K562 (cell line): ENCODE measurements around the gene SH3GL3. TPM values are rescaled to one million over a fixed set of nuclear protein-coding genes. Genes with fewer than 3 reads are reported as not detected.
A peak's percentile ranks its signal among the peaks of the same experiment; 100 is the strongest.

Experiments used
- ATAC-seq: fragments of 200-7000 bp; cut with Tn5 transposase; 3 replicates; pipeline ENCODE4 v1.9.1; 2020; ENCODE audit warnings: moderate library complexity
- BruUV-seq: library from RNA; stranded (reverse); fragments of 400-500 nt; replicated peaks from 2 replicates; lab custom pipeline; 2021; lab: Mats Ljungman, UMichigan
- CTCF ChIA-PET: fragments of 300-600 bp; formaldehyde crosslinking; extraction: SDS; loops from one replicate; lab custom pipeline; 2021; ENCODE audit warnings: low intra/inter-chr PET ratio; lab: Yijun Ruan, JAX
- POLR2A ChIA-PET: fragments of 300-600, 350-650 bp; sonication (Branson Sonifier 250); formaldehyde crosslinking; extraction: SDS; loops from one replicate; lab custom pipeline; 2021; ENCODE audit warnings: antibody characterized with exemption, inconsistent platforms; lab: Yijun Ruan, JAX
- DNase-seq, 4 experiments: peaks; one replicate each; pipeline versions ENCODE4 v3.0.0 to v3.0.0-alpha.2; 2011 to 2018; ENCODE audit warnings: low spot score in 3 of 4, mixed read lengths in 3 of 4; ENCODE audit errors: extremely low read depth in 1 of 4
- FAIRE-seq: peaks from 2 replicates; lab custom pipeline; 2011; peaks lifted over from hg19 to GRCh38; lab: Jason Lieb, UNC
- H2AFZ ChIP-seq: 2 replicates; pipeline ENCODE4 v1.6.0; 2011; ENCODE audit warnings: low read depth, low read length, control low read depth, inconsistent platforms
- H3K27ac ChIP-seq: fragments of 200-600 bp; 3 replicates; pipeline ENCODE4 v1.8.0; 2011; ENCODE audit warnings: low read depth, mild to moderate bottlenecking, control low read depth, inconsistent platforms, low read length, moderate library complexity, mixed read lengths; ENCODE audit errors: extremely low read depth
- H3K27me3 ChIP-seq, 2 experiments: fragments of 300-600 bp in 1 of 2; 2 replicates in 1 of 2; 3 replicates in 1 of 2; pipeline versions ENCODE4 v1.6.0 to v1.8.0; 2011; ENCODE audit warnings: inconsistent platforms in 2 of 2, low read length in 2 of 2, mild to moderate bottlenecking in 1 of 2, mixed read lengths in 1 of 2, moderate library complexity in 1 of 2; ENCODE audit not compliant: control insufficient read depth in 2 of 2, insufficient read depth in 2 of 2
- H3K36me3 ChIP-seq: fragments of 300-600 bp; 3 replicates; pipeline ENCODE4 v1.8.0; 2011; ENCODE audit warnings: mild to moderate bottlenecking, low read length, inconsistent platforms; ENCODE audit not compliant: control insufficient read depth, insufficient read depth
- H3K4me1 ChIP-seq, 2 experiments: fragments of 200-600 bp in 1 of 2; replicated peaks in 1 of 2; 2 replicates in 1 of 2; 3 replicates in 1 of 2; pipeline versions ENCODE4 v1.5.1 to v1.8.0; 2011; ENCODE audit warnings: inconsistent platforms in 2 of 2, low read length in 2 of 2, mild to moderate bottlenecking in 1 of 2, mixed read lengths in 1 of 2, moderate library complexity in 1 of 2; ENCODE audit not compliant: control insufficient read depth in 2 of 2, insufficient read depth in 2 of 2
- H3K4me2 ChIP-seq: 2 replicates; pipeline ENCODE4 v1.6.1; 2011; ENCODE audit warnings: low read length, control low read depth, inconsistent platforms, mixed read lengths; ENCODE audit not compliant: insufficient read depth
- H3K4me3 ChIP-seq: fragments of 200-600 bp; sonication (generic), shearing (Covaris generic); 2 replicates; pipeline ENCODE4 v1.5.1; 2016; ENCODE audit warnings: control low read depth, inconsistent platforms
- H3K79me2 ChIP-seq: fragments of 200-600 bp; 3 replicates; pipeline ENCODE4 v1.8.0; 2011; ENCODE audit warnings: low read length, inconsistent platforms; ENCODE audit not compliant: control insufficient read depth, insufficient read depth
- H3K9ac ChIP-seq, 2 experiments: 2 replicates each; pipeline versions ENCODE4 v1.6.0 to v1.6.1; 2011; ENCODE audit warnings: low read depth in 2 of 2, low read length in 2 of 2, control low read depth in 1 of 2, inconsistent platforms in 1 of 2, mild to moderate bottlenecking in 1 of 2, mixed read lengths in 1 of 2; ENCODE audit not compliant: insufficient read depth in 1 of 2
- H3K9me1 ChIP-seq: one replicate; pipeline ENCODE4 v1.6.0; 2011; ENCODE audit warnings: inconsistent platforms, mild to moderate bottlenecking, low read length, moderate library complexity; ENCODE audit not compliant: control insufficient read depth, insufficient read depth
- H3K9me3 ChIP-seq: replicated peaks from 2 replicates; pipeline ENCODE4 v1.5.1; 2011; ENCODE audit warnings: low read depth, low read length, inconsistent platforms; ENCODE audit not compliant: control insufficient read depth, insufficient read depth
- H4K20me1 ChIP-seq: replicated peaks from 2 replicates; pipeline ENCODE4 v1.6.1; 2011; ENCODE audit warnings: low read length, inconsistent platforms, mixed read lengths; ENCODE audit not compliant: control insufficient read depth, insufficient read depth
- KHSRP ChIP-seq: fragments of 450-650 bp; IDR thresholded peaks from 2 replicates; pipeline ENCODE4 v1.6.1; 2017
- KLF10 ChIP-seq: fragments of 250-450 bp; sonication (Bioruptor Pico); IDR thresholded peaks from 2 replicates; pipeline ENCODE4 v1.6.1; 2021; ENCODE audit warnings: matching md5 sums
- MAFG ChIP-seq: fragments of 450-650 bp; conservative IDR thresholded peaks from 2 replicates; pipeline ENCODE4 v1.6.1; 2016; ENCODE audit warnings: missing genetic modification characterization, missing compliant biosample characterization
- PHF20 ChIP-seq: fragments of 450-650 bp; IDR thresholded peaks from 2 replicates; pipeline ENCODE4 v1.6.1; 2018; ENCODE audit not compliant: partially characterized antibody
- SP1 ChIP-seq: sonication (generic); formaldehyde crosslinking; IDR thresholded peaks from 2 replicates; pipeline ENCODE4 v1.8.1; 2022; ENCODE audit warnings: mild to moderate bottlenecking, missing genetic modification reagents
- STAT5B ChIP-seq: fragments of 250-450 bp; sonication (Bioruptor Pico); IDR thresholded peaks from 2 replicates; pipeline ENCODE4 v1.8.0; 2021; ENCODE audit warnings: mild to moderate bottlenecking, inconsistent platforms
- ZC3H4 ChIP-seq: sonication (generic); formaldehyde crosslinking; IDR thresholded peaks from 2 replicates; pipeline ENCODE4 v1.9.0; 2021; ENCODE audit warnings: missing genetic modification reagents, borderline replicate concordance
- ZNF316 ChIP-seq: fragments of 450-650 bp; IDR thresholded peaks from 2 replicates; pipeline ENCODE4 v1.6.1; 2016
- WGBS: fragments of 100-300 bp; shearing (Covaris generic); methylation state at CpG from one replicate; pipeline ENCODE4 v1.1.6; 2016; ENCODE audit warnings: low coverage, mixed read lengths; ENCODE audit not compliant: insufficient coverage; ENCODE audit errors: missing lambda C conversion rate; 5-methylcytosine and 5-hydroxymethylcytosine counted together
- in situ Hi-C: fragments of 300-500 bp; cut with MboI; formaldehyde crosslinking; loops from 4 replicates; pipeline ENCODE4 v1.15.0; 2018; ENCODE audit warnings: inconsistent platforms, mixed read lengths
- intact Hi-C: fragments of 100-400 bp; cut with micrococcal nuclease; formaldehyde crosslinking; loops from 2 replicates; pipeline ENCODE4 v1.14.2; 2022
- polyA plus RNA-seq, 8 experiments: library from polyadenylated mRNA; depleted of rRNA in 4 of 8; stranded (reverse) in 5 of 8; unstranded in 3 of 8; fragments of >200 nt; fragmentation: Nextera tagmentation in 2 of 8; fragmentation: Illumina TruSeq in 1 of 8; extraction: Ambion mirVana in 2 of 8; extraction: Trizol in 1 of 8; gene quantifications; 2 replicates each; pipeline versions ENCODE4 v1.2.1 to v1.2.3, GENCODE V29; 2011 to 2014; ENCODE audit warnings: inconsistent platforms in 1 of 8, missing spikeins in 1 of 8
- total RNA-seq, 7 experiments: library from RNA; depleted of rRNA in 6 of 7; stranded (reverse); fragments of >200 nt in 6 of 7; fragmentation: Illumina TruSeq in 2 of 7; extraction: Trizol in 2 of 7; gene quantifications; 2 replicates each; pipeline versions ENCODE4 v1.2.1 to v1.2.3, GENCODE V29; 2011 to 2021; ENCODE audit warnings: low replicate concordance in 1 of 7
- TF ChIP-seq, protein P1 (sequence below), 2 experiments: fragments of 450-650 bp; IDR thresholded peaks; 2 replicates each; pipeline ENCODE4 v1.6.1; 2018; ENCODE audit warnings: mild to moderate bottlenecking in 2 of 2, low read depth in 1 of 2; ENCODE audit not compliant: partially characterized antibody in 2 of 2
- TF ChIP-seq, protein P2 (sequence below): fragments of 450-650 bp; IDR thresholded peaks from 2 replicates; pipeline ENCODE4 v1.6.1; 2017; ENCODE audit warnings: antibody characterized with exemption, mild to moderate bottlenecking
- TF ChIP-seq, protein P3 (sequence below): sonication (generic); formaldehyde crosslinking; IDR thresholded peaks from 2 replicates; pipeline ENCODE4 v1.8.0; 2023; ENCODE audit warnings: mild to moderate bottlenecking, missing genetic modification reagents

SH3GL3 gene
- total and polyA plus RNA-seq, 9 of the 15 experiments (the other 6 are each of a cell fraction or from before 2014, with no cell fraction given), result 3.9 to 16.0 (median 9.7) TPM

DNA sequence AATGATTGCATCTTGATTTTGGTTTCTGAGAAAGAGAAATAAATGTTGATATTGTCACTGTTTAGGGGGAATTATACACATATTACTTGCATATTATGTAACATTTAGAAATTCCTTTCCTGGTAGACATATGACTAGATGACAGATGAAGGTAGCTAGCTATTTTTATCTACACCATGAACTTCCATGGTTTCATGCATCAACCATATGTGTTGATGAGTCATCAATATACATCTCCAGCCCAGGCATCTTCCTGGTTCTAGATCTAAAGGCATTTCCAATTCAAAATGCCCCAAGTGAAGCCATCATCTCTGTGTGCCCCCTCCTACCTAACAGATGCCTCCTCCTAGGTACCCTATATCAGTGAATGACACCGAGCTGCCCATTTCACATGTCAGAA, 197.3 kb downstream of the SH3GL3 start:
- Histone ChIP-seq H3K4me1 (no peaks in the 10 kb centered on the region), H3K4me2 (no peak overlapping the region), H3K36me3 (no peaks in the 10 kb centered on the region), H3K27me3 (peaks cover 3 to 14% of the 10 kb centered on the region in 2 experiments; a peak in 4 of 5 replicates), H4K20me1 (no peaks in the 10 kb centered on the region), H3K9ac (no peak overlapping the region), H3K79me2 (no peaks in the 10 kb centered on the region), H3K27ac (no peak overlapping the region), H3K9me1 (no peaks in the 10 kb centered on the region), H3K4me3 (no peak overlapping the region), H3K9me3 (no peaks in the 10 kb centered on the region), H2AFZ (no peak overlapping the region)
- ATAC-seq (no peak), DNase-seq (no peak), FAIRE-seq (no peak)
- ChIA-PET CTCF (no interaction called here), POLR2A (no interaction called here)
- BruUV-seq, result no TSS peak
- in situ Hi-C loops, result no loop called here
- intact Hi-C loops, result no loop called here
- WGBS, result 7% methylated on average over 1 of the region's 1 CpG
- TF ChIP-seq SP1 (CRISPR knock-in tag) (no peak), KLF10 (CRISPR knock-in tag) (no peak), KHSRP (no peak), STAT5B (CRISPR knock-in tag) (no peak), ZNF316 (peak; percentile 51), PHF20 (no peak), ZC3H4 (CRISPR knock-in tag) (no peak), MAFG (tag) (0 out of 2 replicates have a peak, but pooled peaks have one; percentile 20)
- TF ChIP-seq, protein P1, sequence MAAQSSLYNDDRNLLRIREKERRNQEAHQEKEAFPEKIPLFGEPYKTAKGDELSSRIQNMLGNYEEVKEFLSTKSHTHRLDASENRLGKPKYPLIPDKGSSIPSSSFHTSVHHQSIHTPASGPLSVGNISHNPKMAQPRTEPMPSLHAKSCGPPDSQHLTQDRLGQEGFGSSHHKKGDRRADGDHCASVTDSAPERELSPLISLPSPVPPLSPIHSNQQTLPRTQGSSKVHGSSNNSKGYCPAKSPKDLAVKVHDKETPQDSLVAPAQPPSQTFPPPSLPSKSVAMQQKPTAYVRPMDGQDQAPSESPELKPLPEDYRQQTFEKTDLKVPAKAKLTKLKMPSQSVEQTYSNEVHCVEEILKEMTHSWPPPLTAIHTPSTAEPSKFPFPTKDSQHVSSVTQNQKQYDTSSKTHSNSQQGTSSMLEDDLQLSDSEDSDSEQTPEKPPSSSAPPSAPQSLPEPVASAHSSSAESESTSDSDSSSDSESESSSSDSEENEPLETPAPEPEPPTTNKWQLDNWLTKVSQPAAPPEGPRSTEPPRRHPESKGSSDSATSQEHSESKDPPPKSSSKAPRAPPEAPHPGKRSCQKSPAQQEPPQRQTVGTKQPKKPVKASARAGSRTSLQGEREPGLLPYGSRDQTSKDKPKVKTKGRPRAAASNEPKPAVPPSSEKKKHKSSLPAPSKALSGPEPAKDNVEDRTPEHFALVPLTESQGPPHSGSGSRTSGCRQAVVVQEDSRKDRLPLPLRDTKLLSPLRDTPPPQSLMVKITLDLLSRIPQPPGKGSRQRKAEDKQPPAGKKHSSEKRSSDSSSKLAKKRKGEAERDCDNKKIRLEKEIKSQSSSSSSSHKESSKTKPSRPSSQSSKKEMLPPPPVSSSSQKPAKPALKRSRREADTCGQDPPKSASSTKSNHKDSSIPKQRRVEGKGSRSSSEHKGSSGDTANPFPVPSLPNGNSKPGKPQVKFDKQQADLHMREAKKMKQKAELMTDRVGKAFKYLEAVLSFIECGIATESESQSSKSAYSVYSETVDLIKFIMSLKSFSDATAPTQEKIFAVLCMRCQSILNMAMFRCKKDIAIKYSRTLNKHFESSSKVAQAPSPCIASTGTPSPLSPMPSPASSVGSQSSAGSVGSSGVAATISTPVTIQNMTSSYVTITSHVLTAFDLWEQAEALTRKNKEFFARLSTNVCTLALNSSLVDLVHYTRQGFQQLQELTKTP (IDR thresholded peaks at IDR 0.05; ENCODE audit: low read depth in 1 of 2, partially characterized antibody in 2 of 2), result no peak
- TF ChIP-seq, protein P2, sequence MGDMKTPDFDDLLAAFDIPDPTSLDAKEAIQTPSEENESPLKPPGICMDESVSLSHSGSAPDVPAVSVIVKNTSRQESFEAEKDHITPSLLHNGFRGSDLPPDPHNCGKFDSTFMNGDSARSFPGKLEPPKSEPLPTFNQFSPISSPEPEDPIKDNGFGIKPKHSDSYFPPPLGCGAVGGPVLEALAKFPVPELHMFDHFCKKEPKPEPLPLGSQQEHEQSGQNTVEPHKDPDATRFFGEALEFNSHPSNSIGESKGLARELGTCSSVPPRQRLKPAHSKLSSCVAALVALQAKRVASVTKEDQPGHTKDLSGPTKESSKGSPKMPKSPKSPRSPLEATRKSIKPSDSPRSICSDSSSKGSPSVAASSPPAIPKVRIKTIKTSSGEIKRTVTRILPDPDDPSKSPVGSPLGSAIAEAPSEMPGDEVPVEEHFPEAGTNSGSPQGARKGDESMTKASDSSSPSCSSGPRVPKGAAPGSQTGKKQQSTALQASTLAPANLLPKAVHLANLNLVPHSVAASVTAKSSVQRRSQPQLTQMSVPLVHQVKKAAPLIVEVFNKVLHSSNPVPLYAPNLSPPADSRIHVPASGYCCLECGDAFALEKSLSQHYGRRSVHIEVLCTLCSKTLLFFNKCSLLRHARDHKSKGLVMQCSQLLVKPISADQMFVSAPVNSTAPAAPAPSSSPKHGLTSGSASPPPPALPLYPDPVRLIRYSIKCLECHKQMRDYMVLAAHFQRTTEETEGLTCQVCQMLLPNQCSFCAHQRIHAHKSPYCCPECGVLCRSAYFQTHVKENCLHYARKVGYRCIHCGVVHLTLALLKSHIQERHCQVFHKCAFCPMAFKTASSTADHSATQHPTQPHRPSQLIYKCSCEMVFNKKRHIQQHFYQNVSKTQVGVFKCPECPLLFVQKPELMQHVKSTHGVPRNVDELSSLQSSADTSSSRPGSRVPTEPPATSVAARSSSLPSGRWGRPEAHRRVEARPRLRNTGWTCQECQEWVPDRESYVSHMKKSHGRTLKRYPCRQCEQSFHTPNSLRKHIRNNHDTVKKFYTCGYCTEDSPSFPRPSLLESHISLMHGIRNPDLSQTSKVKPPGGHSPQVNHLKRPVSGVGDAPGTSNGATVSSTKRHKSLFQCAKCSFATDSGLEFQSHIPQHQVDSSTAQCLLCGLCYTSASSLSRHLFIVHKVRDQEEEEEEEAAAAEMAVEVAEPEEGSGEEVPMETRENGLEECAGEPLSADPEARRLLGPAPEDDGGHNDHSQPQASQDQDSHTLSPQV, result no peak
- TF ChIP-seq, protein P3, sequence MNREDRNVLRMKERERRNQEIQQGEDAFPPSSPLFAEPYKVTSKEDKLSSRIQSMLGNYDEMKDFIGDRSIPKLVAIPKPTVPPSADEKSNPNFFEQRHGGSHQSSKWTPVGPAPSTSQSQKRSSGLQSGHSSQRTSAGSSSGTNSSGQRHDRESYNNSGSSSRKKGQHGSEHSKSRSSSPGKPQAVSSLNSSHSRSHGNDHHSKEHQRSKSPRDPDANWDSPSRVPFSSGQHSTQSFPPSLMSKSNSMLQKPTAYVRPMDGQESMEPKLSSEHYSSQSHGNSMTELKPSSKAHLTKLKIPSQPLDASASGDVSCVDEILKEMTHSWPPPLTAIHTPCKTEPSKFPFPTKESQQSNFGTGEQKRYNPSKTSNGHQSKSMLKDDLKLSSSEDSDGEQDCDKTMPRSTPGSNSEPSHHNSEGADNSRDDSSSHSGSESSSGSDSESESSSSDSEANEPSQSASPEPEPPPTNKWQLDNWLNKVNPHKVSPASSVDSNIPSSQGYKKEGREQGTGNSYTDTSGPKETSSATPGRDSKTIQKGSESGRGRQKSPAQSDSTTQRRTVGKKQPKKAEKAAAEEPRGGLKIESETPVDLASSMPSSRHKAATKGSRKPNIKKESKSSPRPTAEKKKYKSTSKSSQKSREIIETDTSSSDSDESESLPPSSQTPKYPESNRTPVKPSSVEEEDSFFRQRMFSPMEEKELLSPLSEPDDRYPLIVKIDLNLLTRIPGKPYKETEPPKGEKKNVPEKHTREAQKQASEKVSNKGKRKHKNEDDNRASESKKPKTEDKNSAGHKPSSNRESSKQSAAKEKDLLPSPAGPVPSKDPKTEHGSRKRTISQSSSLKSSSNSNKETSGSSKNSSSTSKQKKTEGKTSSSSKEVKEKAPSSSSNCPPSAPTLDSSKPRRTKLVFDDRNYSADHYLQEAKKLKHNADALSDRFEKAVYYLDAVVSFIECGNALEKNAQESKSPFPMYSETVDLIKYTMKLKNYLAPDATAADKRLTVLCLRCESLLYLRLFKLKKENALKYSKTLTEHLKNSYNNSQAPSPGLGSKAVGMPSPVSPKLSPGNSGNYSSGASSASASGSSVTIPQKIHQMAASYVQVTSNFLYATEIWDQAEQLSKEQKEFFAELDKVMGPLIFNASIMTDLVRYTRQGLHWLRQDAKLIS, result no peak
